ENCODE data around the gene CALML5. TPM values are rescaled to one million over a fixed set of nuclear protein-coding genes. Genes with fewer than 3 reads are reported as not detected.
A peak's percentile ranks its signal among the peaks of the same experiment; 100 is the strongest.

Gene CALML5
- total and polyA plus RNA-seq, 9 of the 15 experiments (the other 6 are each of a cell fraction or from before 2014, with no cell fraction given): not detected

- TF ChIP-seq TCF3 (CRISPR knock-in tag; IDR thresholded peaks at IDR 0.05): peak; percentile 93
- no peak for TF ChIP-seq ZNF143 (CRISPR knock-in tag; IDR thresholded peaks at IDR 0.05)
- no peak for TF ChIP-seq ZNF512 (tag; IDR thresholded peaks at IDR 0.05)
- no peak for TF ChIP-seq TEAD1 (CRISPR knock-in tag; IDR thresholded peaks at IDR 0.05)
- no peak for TF ChIP-seq HNRNPH1 (optimal IDR thresholded peaks at IDR 0.05; ENCODE audit: low read depth, low read length)
- TF ChIP-seq MCM7 (IDR thresholded peaks at IDR 0.05): no peak
- no peak for TF ChIP-seq ZNF707 (CRISPR knock-in tag; conservative IDR thresholded peaks at IDR 0.05)
- no peak for TF ChIP-seq RBM15 (IDR thresholded peaks at IDR 0.05; ENCODE audit: insufficient read depth, low read length)
- TF ChIP-seq MLLT1 (IDR thresholded peaks at IDR 0.05): peak; percentile 92 to 98
- TF ChIP-seq NEUROD1 (IDR thresholded peaks at IDR 0.05; ENCODE audit: borderline replicate concordance, low read depth, low read length, partially characterized antibody): peak; percentile 71
- TF ChIP-seq THAP12 (CRISPR knock-in tag; IDR thresholded peaks at IDR 0.05): no peak
- no peak for TF ChIP-seq HNRNPUL1 (IDR thresholded peaks at IDR 0.05; ENCODE audit: low read length)
- TF ChIP-seq DMBX1 (CRISPR knock-in tag; IDR thresholded peaks at IDR 0.05; ENCODE audit: borderline replicate concordance): peak; percentile 77; the same call in 1 of the 2 replicates
- TF ChIP-seq ZNF408 (CRISPR knock-in tag; IDR thresholded peaks at IDR 0.05; ENCODE audit: low read depth): no peak
- TF ChIP-seq FOXM1 (IDR thresholded peaks at IDR 0.05; ENCODE audit: low read depth): peak; percentile 78
- TF ChIP-seq FOXM1 (CRISPR knock-in tag; IDR thresholded peaks at IDR 0.05; ENCODE audit: low read depth): no peak
- no peak for TF ChIP-seq GTF2A2 (tag; IDR thresholded peaks at IDR 0.05)
- TF ChIP-seq FOXK1 (CRISPR knock-in tag; IDR thresholded peaks at IDR 0.05; ENCODE audit: borderline replicate concordance): no peak
- peak; percentile 81; the same call in 1 of the 2 replicates for TF ChIP-seq STAT5A (IDR thresholded peaks at IDR 0.05; ENCODE audit: borderline replicate concordance, low read length)
- no peak for TF ChIP-seq MAFG (tag; conservative IDR thresholded peaks at IDR 0.05)
- TF ChIP-seq EGR1 (conservative IDR thresholded peaks at IDR 0.05): peak; percentile 86
- TF ChIP-seq PHF20 (IDR thresholded peaks at IDR 0.05; ENCODE audit: partially characterized antibody): no peak
- TF ChIP-seq SIRT6 (IDR thresholded peaks at IDR 0.05; ENCODE audit: low read depth, low read length): no peak
- peak in 1 of 2 experiments; percentile 48; a peak in 1 of 4 replicates for TF ChIP-seq RCOR1 (IDR thresholded peaks at IDR 0.05; ENCODE audit: borderline replicate concordance in 1 of 2, low read depth in 2 of 2, low read length in 2 of 2)
These were observed 19.7 kb downstream of the CALML5 start (continued) for GRCh38 chr10:5479481-5480161.
